Measurements from ENCODE around the gene MAP3K1. TPM values are rescaled to one million over a fixed set of nuclear protein-coding genes. Genes with fewer than 3 reads are reported as not detected.
A peak's percentile ranks its signal among the peaks of the same experiment; 100 is the strongest.

The MAP3K1 gene
- total RNA-seq, 2 donors from 2014 or later: 21.4 to 22.6 TPM

DNA sequence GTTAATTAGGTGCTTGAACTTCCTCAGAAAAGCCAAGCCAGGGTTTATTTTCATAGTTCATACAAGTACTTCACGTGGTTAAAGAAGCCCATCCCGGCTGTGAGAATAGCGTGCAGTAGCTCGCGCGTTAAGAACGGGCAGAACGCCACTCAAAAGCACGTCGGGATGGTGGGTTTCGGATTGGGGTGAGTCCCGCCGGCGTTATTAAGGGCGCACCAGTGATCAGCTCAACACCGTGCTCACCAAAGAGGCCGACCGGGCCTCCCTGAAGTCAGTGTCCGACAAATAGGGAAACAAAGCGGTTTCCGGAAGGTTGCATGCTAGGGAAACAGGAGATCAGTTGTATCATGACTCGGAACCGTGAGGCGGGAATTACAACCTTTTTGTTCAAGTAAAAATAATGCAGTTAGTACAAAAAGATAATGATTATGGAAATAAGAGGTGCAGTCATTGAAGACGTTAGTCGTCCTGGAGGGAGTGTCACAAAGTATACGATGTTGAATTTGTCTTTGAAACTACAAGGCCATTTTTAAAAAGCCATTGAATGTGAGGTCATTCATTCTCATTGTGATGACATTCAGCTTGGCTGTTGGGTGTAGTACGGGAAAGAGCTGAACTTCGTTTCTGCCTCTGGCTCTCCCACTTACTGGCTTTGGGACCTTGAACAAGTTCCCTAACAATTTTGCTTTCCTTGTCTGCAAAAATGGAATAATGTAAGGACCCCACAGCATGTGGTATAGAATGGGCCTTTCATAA, 95.0 kb downstream of the MAP3K1 start:
- no peaks in the 10 kb centered on the region for H3K27me3 ChIP-seq
- H3K9me3 ChIP-seq: no peaks in the 10 kb centered on the region
- ATAC-seq (peak; percentile 18), DNase-seq (peak in 3 of 4 donors; percentile 49 to 59 (median 49))
- H3K36me3 ChIP-seq (replicated peaks in 1 of 2; ENCODE audit: insufficient read depth in 1 of 2, low read depth in 2 of 2): no peaks in the 10 kb centered on the region
- H3K27ac ChIP-seq: peak overlapping the region; percentile 93 to 99 (median 96)
- H3K4me1 ChIP-seq: peaks cover 15% of the 10 kb centered on the region
- WGBS, 2 donors: 0% methylated on average over 29 of the region's 29 CpGs
- intact Hi-C loops (cut with DNase I): no loop called here
- peak overlapping the region; percentile 26 to 56 for H3K4me3 ChIP-seq
- TF ChIP-seq, protein P1, sequence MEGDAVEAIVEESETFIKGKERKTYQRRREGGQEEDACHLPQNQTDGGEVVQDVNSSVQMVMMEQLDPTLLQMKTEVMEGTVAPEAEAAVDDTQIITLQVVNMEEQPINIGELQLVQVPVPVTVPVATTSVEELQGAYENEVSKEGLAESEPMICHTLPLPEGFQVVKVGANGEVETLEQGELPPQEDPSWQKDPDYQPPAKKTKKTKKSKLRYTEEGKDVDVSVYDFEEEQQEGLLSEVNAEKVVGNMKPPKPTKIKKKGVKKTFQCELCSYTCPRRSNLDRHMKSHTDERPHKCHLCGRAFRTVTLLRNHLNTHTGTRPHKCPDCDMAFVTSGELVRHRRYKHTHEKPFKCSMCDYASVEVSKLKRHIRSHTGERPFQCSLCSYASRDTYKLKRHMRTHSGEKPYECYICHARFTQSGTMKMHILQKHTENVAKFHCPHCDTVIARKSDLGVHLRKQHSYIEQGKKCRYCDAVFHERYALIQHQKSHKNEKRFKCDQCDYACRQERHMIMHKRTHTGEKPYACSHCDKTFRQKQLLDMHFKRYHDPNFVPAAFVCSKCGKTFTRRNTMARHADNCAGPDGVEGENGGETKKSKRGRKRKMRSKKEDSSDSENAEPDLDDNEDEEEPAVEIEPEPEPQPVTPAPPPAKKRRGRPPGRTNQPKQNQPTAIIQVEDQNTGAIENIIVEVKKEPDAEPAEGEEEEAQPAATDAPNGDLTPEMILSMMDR (IDR thresholded peaks at IDR 0.05): no peak
- no peak for TF ChIP-seq POLR2A (IDR thresholded peaks at IDR 0.05)

GRCh38 chr5:56913766-56914165, 98.4 kb downstream of the MAP3K1 start:
- no peak overlapping the region for H3K4me3 ChIP-seq
- 86 to 89% methylated on average over 3 of the region's 3 CpGs for WGBS, 2 donors
- H3K27ac ChIP-seq: no peak overlapping the region
- no peaks in the 10 kb centered on the region for H3K9me3 ChIP-seq
- DNase-seq (no peak), ATAC-seq (no peak)
- no peaks in the 10 kb centered on the region for H3K36me3 ChIP-seq (replicated peaks in 1 of 2; ENCODE audit: insufficient read depth in 1 of 2, low read depth in 2 of 2)
- H3K4me1 ChIP-seq: peaks cover 9% of the 10 kb centered on the region
- intact Hi-C loops (cut with DNase I): no loop called here
- H3K27me3 ChIP-seq: no peaks in the 10 kb centered on the region
- TF ChIP-seq POLR2A (IDR thresholded peaks at IDR 0.05): no peak
- TF ChIP-seq, protein P1 (IDR thresholded peaks at IDR 0.05): no peak

DNA sequence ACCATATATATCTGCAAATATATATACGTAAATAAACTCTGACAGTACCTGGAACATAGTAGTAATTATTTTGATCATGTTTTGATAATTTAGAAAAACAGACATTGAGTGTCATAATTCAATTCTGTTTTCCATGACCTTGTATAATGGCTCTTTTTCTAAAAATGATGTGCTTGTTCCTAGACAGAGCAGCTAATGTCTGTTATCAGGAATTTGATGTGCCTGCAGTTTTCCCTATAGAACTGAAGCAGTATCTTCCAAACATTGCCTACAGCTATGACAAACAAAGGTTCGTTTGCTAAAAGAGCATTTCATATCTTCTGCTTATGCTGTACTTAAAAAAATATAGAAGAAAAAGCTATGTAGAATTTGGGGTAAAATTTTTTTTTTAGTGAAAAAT, 99.3 kb downstream of the MAP3K1 start:
- 77 to 78% methylated on average over 2 of the region's 2 CpGs for WGBS, 2 donors
- TF ChIP-seq, protein P1 (IDR thresholded peaks at IDR 0.05): no peak
- no peak for TF ChIP-seq POLR2A (IDR thresholded peaks at IDR 0.05)
- Histone ChIP-seq H3K4me1 (peaks cover 9% of the 10 kb centered on the region), H3K36me3 (replicated peaks in 1 of 2; ENCODE audit: insufficient read depth in 1 of 2, low read depth in 2 of 2) (no peaks in the 10 kb centered on the region), H3K9me3 (no peaks in the 10 kb centered on the region), H3K27ac (no peak overlapping the region), H3K27me3 (no peaks in the 10 kb centered on the region), H3K4me3 (no peak overlapping the region)
- ATAC-seq: no peak
- DNase-seq: no peak
- intact Hi-C loops (cut with DNase I): no loop called here

- TF ChIP-seq, protein P1 (IDR thresholded peaks at IDR 0.05): no peak
- TF ChIP-seq POLR2A (IDR thresholded peaks at IDR 0.05): no peak
- WGBS, 2 donors: 38 to 63% methylated on average over 2 of the region's 2 CpGs
- no peak for ATAC-seq
- Histone ChIP-seq H3K27me3 (no peaks in the 10 kb centered on the region), H3K27ac (no peak overlapping the region), H3K4me3 (no peak overlapping the region), H3K9me3 (no peaks in the 10 kb centered on the region), H3K4me1 (no peaks in the 10 kb centered on the region), H3K36me3 (replicated peaks in 1 of 2; ENCODE audit: insufficient read depth in 1 of 2, low read depth in 2 of 2) (peaks cover 0 to under 1% of the 10 kb centered on the region in 2 donors)
- intact Hi-C loops (cut with DNase I): no loop called here
- no peak for DNase-seq
Observed at GRCh38 chr5:56917534-56917933, 102.2 kb downstream of the MAP3K1 start.

DNA sequence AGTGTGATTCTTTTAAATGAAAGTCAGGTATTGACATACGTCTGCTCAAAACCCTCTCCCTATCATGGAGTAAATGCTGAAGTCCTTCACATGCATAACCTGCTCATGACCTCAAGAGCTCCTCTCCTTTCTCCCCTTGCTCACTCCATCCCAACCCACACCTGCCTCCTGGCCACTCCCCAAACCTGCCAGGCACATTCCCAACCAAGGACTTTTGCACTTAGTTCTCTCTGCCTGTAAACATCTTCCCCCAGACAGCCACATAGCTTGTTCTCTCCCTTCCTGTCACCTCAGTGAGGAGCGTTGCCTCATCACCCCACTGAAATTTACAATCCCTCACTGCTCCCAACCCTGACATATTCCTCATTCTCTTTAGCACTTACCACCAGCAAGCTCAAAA, 102.7 kb downstream of the MAP3K1 start:
- Histone ChIP-seq H3K36me3 (replicated peaks in 1 of 2; ENCODE audit: insufficient read depth in 1 of 2, low read depth in 2 of 2) (peaks cover 2 to 6% of the 10 kb centered on the region in 2 donors), H3K27me3 (no peaks in the 10 kb centered on the region), H3K9me3 (no peaks in the 10 kb centered on the region), H3K4me1 (no peaks in the 10 kb centered on the region), H3K4me3 (no peak overlapping the region), H3K27ac (no peak overlapping the region)
- intact Hi-C loops (cut with DNase I): no loop called here
- ATAC-seq (no peak), DNase-seq (no peak)
- TF ChIP-seq, protein P1 (IDR thresholded peaks at IDR 0.05): no peak
- TF ChIP-seq POLR2A (IDR thresholded peaks at IDR 0.05): no peak
- WGBS, 2 donors: 69 to 71% methylated on average over 2 of the region's 2 CpGs
